HCT116 (cell line): Measurements from ENCODE around the gene HSPB7. TPM values are rescaled to one million over a fixed set of nuclear protein-coding genes. Genes with fewer than 3 reads are reported as not detected.
"Not testable (repeated sequence)": the region's sequence is repeated elsewhere in the genome, so short reads cannot be mapped to it uniquely, and the experiment has no call there.

Experiments
- ATAC-seq: fragments of 200-7000 bp; cut with Tn5 transposase; 2 replicates; pipeline ENCODE4 v1.9.1; 2020; ENCODE audit warnings: mild to moderate bottlenecking, moderate library complexity
- BruUV-seq: library from RNA; stranded (reverse); fragments of 400-500 nt; replicated peaks from 2 replicates; lab custom pipeline; 2021; lab: Mats Ljungman, UMichigan
- CTCF ChIA-PET: fragments of 300-600 bp; sonication (Branson Sonifier 250); formaldehyde crosslinking; loops from one replicate; lab custom pipeline; 2021; ENCODE audit warnings: antibody characterized with exemption; lab: Charles Lee
- POLR2A ChIA-PET: fragments of 300-600, 350-600 bp; sonication (Branson Sonifier 250); formaldehyde crosslinking; loops from one replicate; lab custom pipeline; 2021; ENCODE audit warnings: antibody characterized with exemption; lab: Charles Lee
- RAD21 ChIA-PET, 2 experiments: fragments of 300-600 bp; sonication (Branson Sonifier 250); formaldehyde crosslinking; loops; one replicate each; lab custom pipeline; 2023; ENCODE audit warnings: low total read pairs in 2 of 2; ENCODE audit not compliant: uncharacterized antibody in 2 of 2, unreplicated experiment in 2 of 2, low non-redundant PET in 1 of 2; lab: Charles Lee
- DNase-seq: peaks from one replicate; pipeline ENCODE4 v3.0.0-alpha.2; 2010; ENCODE audit warnings: low read depth, low spot score
- H2AFZ ChIP-seq: fragments of 200-600 bp; shearing (Covaris generic), sonication (generic); 2 replicates; pipeline ENCODE4 v1.6.1; 2017; ENCODE audit warnings: low read depth, mixed run types, mixed read lengths, antibody characterized with exemption, low read length; ENCODE audit not compliant: poor library complexity, severe bottlenecking
- H3K27ac ChIP-seq: 2 replicates; pipeline ENCODE4 v1.5.1; 2012; ENCODE audit warnings: low read depth, low read length
- H3K27me3 ChIP-seq: fragments of 200-600 bp; sonication (generic); 2 replicates; pipeline ENCODE4 v1.6.1; 2016; ENCODE audit warnings: mixed run types, low read length, mixed read lengths; ENCODE audit not compliant: insufficient read depth
- H3K36me3 ChIP-seq, 2 experiments: fragments of 200-500 bp in 1 of 2; fragments of 200-600 bp in 1 of 2; sonication (Bioruptor generic) in 1 of 2; sonication (generic) in 1 of 2; 2 replicates each; pipeline versions ENCODE4 v1.5.1 to v1.6.1; 2014 to 2016; ENCODE audit warnings: low read length in 2 of 2, inconsistent platforms in 1 of 2, mixed read lengths in 1 of 2, mixed run types in 1 of 2; ENCODE audit not compliant: insufficient read depth in 2 of 2, control insufficient read depth in 1 of 2
- H3K4me1 ChIP-seq, 2 experiments: fragments of 200-600 bp in 1 of 2; sonication (generic) in 1 of 2; 2 replicates each; pipeline versions ENCODE4 v1.5.1 to v1.6.1; 2012 to 2017; ENCODE audit warnings: low read length in 2 of 2, inconsistent platforms in 1 of 2, mild to moderate bottlenecking in 1 of 2, mixed read lengths in 1 of 2, mixed run types in 1 of 2, moderate library complexity in 1 of 2; ENCODE audit not compliant: insufficient read depth in 2 of 2, control insufficient read depth in 1 of 2
- H3K4me2 ChIP-seq: fragments of 200-600 bp; sonication (generic); 2 replicates; pipeline ENCODE4 v1.6.1; 2017; ENCODE audit warnings: mixed run types, low read length, mixed read lengths
- H3K4me3 ChIP-seq, 2 experiments: fragments of 200-600 bp in 1 of 2; sonication (generic) in 1 of 2; replicated peaks in 1 of 2; 2 replicates each; pipeline ENCODE4 v1.5.1; 2011 to 2016; ENCODE audit warnings: low read length in 2 of 2, control low read depth in 1 of 2, low read depth in 1 of 2, mild to moderate bottlenecking in 1 of 2, mixed read lengths in 1 of 2, mixed run types in 1 of 2
- H3K79me2 ChIP-seq: fragments of 200-600 bp; sonication (generic); 2 replicates; pipeline ENCODE4 v1.6.1; 2017; ENCODE audit warnings: mild to moderate bottlenecking, mixed run types, low read length, moderate library complexity, mixed read lengths; ENCODE audit not compliant: insufficient read depth
- H3K9ac ChIP-seq: fragments of 200-600 bp; sonication (generic); 2 replicates; pipeline ENCODE4 v1.6.1; 2016; ENCODE audit warnings: low read length, mixed read lengths
- H3K9me2 ChIP-seq: fragments of 200-600 bp; sonication (generic), shearing (Covaris generic); 2 replicates; pipeline ENCODE4 v1.6.1; 2017; ENCODE audit warnings: mixed run types, mild to moderate bottlenecking, moderate library complexity; ENCODE audit not compliant: insufficient read depth
- H3K9me3 ChIP-seq, 2 experiments: fragments of 200-500 bp in 1 of 2; fragments of 200-600 bp in 1 of 2; sonication (Bioruptor generic) in 1 of 2; sonication (generic) in 1 of 2; 2 replicates each; pipeline ENCODE4 v1.6.1; 2014 to 2017; ENCODE audit warnings: low read length in 2 of 2, mixed read lengths in 2 of 2, inconsistent platforms in 1 of 2, low read depth in 1 of 2, mild to moderate bottlenecking in 1 of 2, mixed run types in 1 of 2, moderate library complexity in 1 of 2; ENCODE audit not compliant: control insufficient read depth in 1 of 2, insufficient read depth in 1 of 2
- H4K20me1 ChIP-seq: fragments of 200-600 bp; sonication (generic), shearing (Covaris generic); 2 replicates; pipeline ENCODE4 v1.6.1; 2017; ENCODE audit warnings: mixed run types, mild to moderate bottlenecking, moderate library complexity; ENCODE audit not compliant: insufficient read depth
- EGR1 ChIP-seq: IDR thresholded peaks from 2 replicates; pipeline ENCODE4 v1.6.1; 2012; ENCODE audit warnings: low read depth
- EZH2phosphoT487 ChIP-seq: fragments of 200-600 bp; IDR thresholded peaks from 2 replicates; pipeline ENCODE4 v1.6.1; 2018; ENCODE audit warnings: antibody characterized with exemption, borderline replicate concordance
- JUND ChIP-seq: IDR thresholded peaks from 2 replicates; pipeline ENCODE4 v1.6.1; 2012
- POLR2A ChIP-seq: IDR thresholded peaks from 2 replicates; pipeline ENCODE4 v1.7.0; 2011; ENCODE audit warnings: borderline replicate concordance; ENCODE audit not compliant: insufficient read depth, insufficient read length; ENCODE audit errors: extremely low read depth
- POLR2AphosphoS5 ChIP-seq: IDR thresholded peaks from 2 replicates; pipeline ENCODE4 v1.6.1; 2011; ENCODE audit warnings: mild to moderate bottlenecking, low read depth, low read length, moderate library complexity
- RAD21 ChIP-seq: IDR thresholded peaks from 2 replicates; pipeline ENCODE4 v1.6.1; 2012; ENCODE audit warnings: low read depth, mild to moderate bottlenecking
- SIN3A ChIP-seq: IDR thresholded peaks from 2 replicates; pipeline ENCODE4 v1.6.1; 2012; ENCODE audit warnings: low read depth
- YY1 ChIP-seq: IDR thresholded peaks from 2 replicates; pipeline ENCODE4 v1.6.1; 2011; ENCODE audit warnings: low read length, low read depth, moderate library complexity, mild to moderate bottlenecking; ENCODE audit not compliant: insufficient replicate concordance; ENCODE audit errors: extremely low read depth
- ZFX ChIP-seq: fragments of 450-650 bp; IDR thresholded peaks from 2 replicates; pipeline ENCODE4 v1.6.1; 2017
- ZNF274 ChIP-seq: fragments of 200-500 bp; sonication (Bioruptor generic); IDR thresholded peaks from 2 replicates; pipeline ENCODE4 v1.6.1; 2014; ENCODE audit warnings: mild to moderate bottlenecking, low read depth, low read length, inconsistent platforms
- intact Hi-C: fragments of 100-400 bp; cut with micrococcal nuclease; formaldehyde crosslinking; loops from 2 replicates; pipeline ENCODE4 v1.10.0; 2022
- total RNA-seq: library from RNA; stranded (reverse); gene quantifications from one replicate; pipeline ENCODE4 v1.2.1, GENCODE V29; 2021; ENCODE audit not compliant: unreplicated experiment
- TF ChIP-seq, protein P1 (sequence below): IDR thresholded peaks from 2 replicates; pipeline ENCODE4 v1.6.1; 2012

The HSPB7 gene
- total RNA-seq, 1 experiment from 2014 or later, result 0.27 TPM

DNA sequence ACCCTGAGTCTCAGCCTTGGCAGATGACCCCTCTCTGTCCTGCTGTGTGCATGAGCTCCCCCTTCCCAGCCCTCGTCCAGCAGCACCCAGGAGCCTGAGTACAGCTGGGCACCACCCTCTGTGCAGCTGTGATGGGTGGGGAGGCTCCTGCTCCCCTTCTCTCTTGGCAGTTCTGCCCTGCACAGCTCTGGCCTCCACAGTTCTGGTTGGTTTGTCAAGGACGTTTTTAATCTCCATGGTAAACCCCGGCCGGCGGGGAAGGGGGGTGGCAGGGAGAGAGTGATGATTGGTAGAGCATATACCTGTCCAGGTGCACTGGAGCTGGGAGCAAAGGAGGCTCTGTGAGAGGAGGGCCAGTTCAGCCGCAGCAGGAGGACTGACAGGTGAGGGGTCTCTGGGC, 3.8 kb upstream of the HSPB7 start, which contains the start of gene CLCNKA:
TSS of gene CLCNKA (plus strand) at position 356 of the 400 bp plus-strand sequence. CDS start 584 bp downstream, outside the sequence.
- H3K4me1 ChIP-seq, result peaks cover 0 to 10% of the 10 kb centered on the region in 2 experiments; a peak in 2 of 4 replicates
- no peak for TF ChIP-seq ZFX
- no peak for TF ChIP-seq RAD21
- TF ChIP-seq EGR1, result no peak
- TF ChIP-seq SIN3A, result no peak
- no peak for TF ChIP-seq YY1
- TF ChIP-seq, protein P1, sequence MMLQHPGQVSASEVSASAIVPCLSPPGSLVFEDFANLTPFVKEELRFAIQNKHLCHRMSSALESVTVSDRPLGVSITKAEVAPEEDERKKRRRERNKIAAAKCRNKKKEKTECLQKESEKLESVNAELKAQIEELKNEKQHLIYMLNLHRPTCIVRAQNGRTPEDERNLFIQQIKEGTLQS, result no peak
- no peak for TF ChIP-seq POLR2AphosphoS5
- no peak for TF ChIP-seq EZH2phosphoT487
- no peak for TF ChIP-seq ZNF274
- no peak for TF ChIP-seq JUND
- no peak for TF ChIP-seq POLR2A
- no peak within 1 kb of the TSS for H3K9ac ChIP-seq
- ChIA-PET POLR2A (no interaction called here), RAD21 (no interaction called here), CTCF (no interaction called here)
- no peaks in the 10 kb centered on the region for H3K9me2 ChIP-seq
- no peaks in the 10 kb centered on the region for H3K79me2 ChIP-seq
- no peaks in the 10 kb centered on the region for H3K36me3 ChIP-seq
- H3K27me3 ChIP-seq, result no peaks in the 10 kb centered on the region
- no peak within 1 kb of the TSS for H3K27ac ChIP-seq
- H3K4me3 ChIP-seq, result no peak within 1 kb of the TSS
- intact Hi-C loops, result no loop called here
- ATAC-seq (no peak), DNase-seq (no peak)
- H4K20me1 ChIP-seq, result no peaks in the 10 kb centered on the region
- BruUV-seq, result no TSS peak
- H3K4me2 ChIP-seq, result no peak within 1 kb of the TSS
- no peaks in the 10 kb centered on the region for H3K9me3 ChIP-seq
- H2AFZ ChIP-seq, result no peak within 1 kb of the TSS

GRCh38 chr1:16020878-16021277, 3.0 kb upstream of the HSPB7 start:
- H2AFZ ChIP-seq, H3K79me2 ChIP-seq, intact Hi-C loops, H3K9me2 ChIP-seq, BruUV-seq, ATAC-seq, H3K27ac ChIP-seq, H3K27me3 ChIP-seq, H3K4me2 ChIP-seq, H3K4me1 ChIP-seq, CTCF ChIA-PET, H3K9me3 ChIP-seq, H4K20me1 ChIP-seq, DNase-seq, H3K36me3 ChIP-seq, H3K4me3 ChIP-seq, POLR2A ChIA-PET, RAD21 ChIA-PET, H3K9ac ChIP-seq: not testable (repeated sequence)
